ACC112 (cell line): ENCODE measurements around the gene ATG5.

Experiments used
- H2AFZ ChIP-seq: fragments of 200-600 bp; sonication (generic); one replicate; pipeline ENCODE4 v1.6.0; 2017; ENCODE audit warnings: antibody characterized with exemption, low read length; ENCODE audit not compliant: unreplicated experiment
- H3K27ac ChIP-seq: fragments of 200-600 bp; sonication (generic); 2 replicates; pipeline ENCODE4 v1.5.1; 2014; ENCODE audit warnings: low read depth, mild to moderate bottlenecking, antibody characterized with exemption, low read length, moderate library complexity
- H3K27me3 ChIP-seq: fragments of 200-600 bp; sonication (generic); 2 replicates; pipeline ENCODE4 v1.6.1; 2014; ENCODE audit warnings: mild to moderate bottlenecking, antibody characterized with exemption, low read length, moderate library complexity, mixed read lengths; ENCODE audit not compliant: insufficient read depth
- H3K36me3 ChIP-seq: fragments of 200-600 bp; sonication (generic); 2 replicates; pipeline ENCODE4 v1.6.1; 2016; ENCODE audit warnings: mild to moderate bottlenecking, antibody characterized with exemption, low read length, moderate library complexity, mixed read lengths; ENCODE audit not compliant: insufficient read depth
- H3K4me1 ChIP-seq: fragments of 200-600 bp; sonication (generic); one replicate; pipeline ENCODE4 v1.6.1; 2016; ENCODE audit warnings: low read length, mixed read lengths; ENCODE audit not compliant: insufficient read depth, unreplicated experiment, control insufficient read depth
- H3K4me3 ChIP-seq: fragments of 200-600 bp; sonication (generic); 2 replicates; pipeline ENCODE4 v1.5.1; 2014; ENCODE audit warnings: mild to moderate bottlenecking, low read depth, low read length
- H3K79me2 ChIP-seq: fragments of 200-600 bp; sonication (generic); one replicate; pipeline ENCODE4 v1.6.0; 2016; ENCODE audit warnings: low read length; ENCODE audit not compliant: control insufficient read depth, unreplicated experiment, insufficient read depth

Gene ATG5

DNA sequence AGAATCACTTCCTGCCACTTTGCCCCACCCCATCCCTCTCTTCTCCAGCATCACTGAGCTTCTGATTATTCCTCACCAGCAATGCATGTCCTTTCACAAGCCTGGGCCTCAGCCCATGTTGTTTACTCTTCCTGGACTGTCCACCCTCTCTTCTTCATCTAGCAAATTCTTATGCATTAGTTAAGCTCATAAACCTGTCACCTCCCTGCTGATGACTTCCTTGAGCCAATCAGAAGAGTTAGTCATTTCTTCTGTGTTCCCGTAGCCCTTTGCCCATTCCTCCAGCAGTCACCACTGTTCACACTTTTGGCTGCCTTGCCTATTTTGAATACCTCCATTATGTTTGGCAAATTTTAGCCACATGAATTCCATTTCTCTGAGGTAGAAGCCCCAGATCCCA lies 30.8 kb upstream of the ATG5 start:
- Histone ChIP-seq H3K27ac (no peak overlapping the region), H3K79me2 (no peaks in the 10 kb centered on the region), H3K4me1 (peaks cover 5% of the 10 kb centered on the region), H2AFZ (no peak overlapping the region), H3K27me3 (peaks cover 33% of the 10 kb centered on the region), H3K4me3 (no peak overlapping the region), H3K36me3 (no peaks in the 10 kb centered on the region)

DNA sequence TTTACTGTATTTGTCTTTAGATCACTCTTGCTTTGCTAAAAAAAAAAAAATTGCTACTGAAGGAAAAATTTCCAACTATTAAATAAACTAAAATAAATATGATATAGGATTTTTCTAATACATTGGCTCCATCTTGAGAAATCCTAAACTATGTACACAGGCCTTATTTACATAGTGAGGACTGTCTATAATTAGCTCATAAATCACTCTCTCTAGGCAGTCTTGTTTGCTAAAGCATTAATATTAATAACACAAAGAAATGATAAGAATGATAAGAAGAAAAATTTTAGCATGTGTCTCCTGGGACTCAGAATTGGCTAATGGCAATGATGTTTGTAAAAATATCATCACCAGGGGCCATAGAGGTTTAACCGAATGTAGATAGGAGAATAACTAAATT lies 21.7 kb upstream of the ATG5 start:
- Histone ChIP-seq H3K27ac (no peak overlapping the region), H3K36me3 (no peaks in the 10 kb centered on the region), H3K4me1 (no peaks in the 10 kb centered on the region), H3K79me2 (no peaks in the 10 kb centered on the region), H2AFZ (no peak overlapping the region), H3K4me3 (no peak overlapping the region), H3K27me3 (no peaks in the 10 kb centered on the region)

DNA sequence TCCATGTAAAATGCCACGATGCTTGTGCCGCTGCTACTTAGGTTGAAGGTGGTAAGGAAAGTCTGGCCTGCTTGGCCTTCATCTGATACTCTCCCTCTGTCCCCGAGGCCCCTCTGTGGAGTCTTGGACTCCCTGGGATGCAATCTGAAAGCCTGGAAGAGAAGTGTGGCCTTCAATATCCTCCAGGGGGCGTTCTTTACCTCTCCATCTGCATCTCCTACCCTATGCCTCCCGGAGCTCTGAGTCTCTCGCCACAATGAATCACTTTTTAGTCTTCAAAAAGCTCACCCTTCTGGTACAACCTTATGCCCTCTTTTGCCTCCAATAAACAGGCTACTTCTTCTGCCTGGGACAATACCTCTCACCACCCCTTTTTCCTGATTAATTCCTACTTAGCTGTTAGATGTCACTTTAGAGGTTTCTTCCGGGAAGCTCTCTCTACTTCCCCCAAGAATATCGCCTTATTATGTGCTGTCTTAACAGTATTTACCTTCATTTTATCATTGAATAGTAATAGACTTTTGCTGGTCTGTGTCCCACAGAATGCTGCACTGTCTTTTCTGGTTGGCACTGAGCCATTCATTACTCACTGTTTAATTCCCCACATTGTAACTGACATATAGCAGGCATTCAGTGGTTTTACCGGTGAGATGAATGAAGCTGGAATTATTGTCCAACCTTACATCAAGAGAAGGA lies 13.9 kb upstream of the ATG5 start:
- peak overlapping the region; percentile 82 for H2AFZ ChIP-seq
- no peaks in the 10 kb centered on the region for H3K36me3 ChIP-seq
- no peaks in the 10 kb centered on the region for H3K79me2 ChIP-seq
- no peaks in the 10 kb centered on the region; the same call in 1 of the 2 replicates for H3K27me3 ChIP-seq
- H3K27ac ChIP-seq: peak overlapping the region; percentile 37; the same call in 1 of the 2 replicates
- H3K4me3 ChIP-seq: peak overlapping the region; percentile 46; the same call in 1 of the 2 replicates
- H3K4me1 ChIP-seq: peaks cover 5% of the 10 kb centered on the region

DNA sequence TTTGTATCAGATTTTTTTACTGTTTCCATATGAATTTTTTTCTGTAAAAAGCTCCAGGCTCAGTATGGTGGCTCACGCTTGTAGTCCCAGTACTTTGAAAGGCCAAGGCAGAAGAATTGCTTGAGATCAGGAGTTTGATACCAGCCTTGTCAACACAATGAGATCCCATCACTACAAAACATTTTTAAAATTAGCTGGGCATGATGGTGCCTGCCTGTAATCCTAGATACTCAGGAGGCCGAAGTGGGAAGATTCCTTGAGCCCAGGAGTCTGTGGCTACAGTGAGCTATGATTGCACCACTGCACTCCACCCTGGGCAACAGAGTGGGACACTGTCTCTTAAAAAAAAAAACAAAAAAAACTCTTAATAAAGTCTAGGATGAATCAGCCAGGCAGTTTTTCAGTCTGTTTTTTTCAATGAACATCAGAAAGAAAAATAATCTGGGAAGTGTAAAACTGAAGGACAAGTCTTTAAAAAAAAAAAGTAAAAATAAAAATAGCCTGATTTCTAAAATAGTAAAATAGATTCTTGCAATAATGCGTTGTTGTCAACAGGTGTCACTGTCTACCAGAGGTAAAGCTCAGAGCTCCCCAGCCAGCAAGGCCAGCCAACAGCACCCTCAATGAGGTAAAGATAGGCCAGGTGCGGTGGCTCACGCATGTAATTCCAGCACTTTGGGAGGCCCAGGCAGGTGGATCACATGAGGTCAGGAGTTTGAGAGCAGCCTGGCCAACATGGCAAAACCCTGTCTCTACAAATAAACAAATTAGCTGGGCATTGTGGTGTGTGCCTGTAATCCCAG lies 9.3 kb upstream of the ATG5 start:
- peak overlapping the region; percentile 32 for H2AFZ ChIP-seq
- H3K4me1 ChIP-seq: peaks cover 4% of the 10 kb centered on the region
- no peak overlapping the region for H3K4me3 ChIP-seq
- no peaks in the 10 kb centered on the region for H3K79me2 ChIP-seq
- H3K27me3 ChIP-seq: peaks cover 5% of the 10 kb centered on the region
- H3K27ac ChIP-seq: no peak overlapping the region
- H3K36me3 ChIP-seq: no peaks in the 10 kb centered on the region

DNA sequence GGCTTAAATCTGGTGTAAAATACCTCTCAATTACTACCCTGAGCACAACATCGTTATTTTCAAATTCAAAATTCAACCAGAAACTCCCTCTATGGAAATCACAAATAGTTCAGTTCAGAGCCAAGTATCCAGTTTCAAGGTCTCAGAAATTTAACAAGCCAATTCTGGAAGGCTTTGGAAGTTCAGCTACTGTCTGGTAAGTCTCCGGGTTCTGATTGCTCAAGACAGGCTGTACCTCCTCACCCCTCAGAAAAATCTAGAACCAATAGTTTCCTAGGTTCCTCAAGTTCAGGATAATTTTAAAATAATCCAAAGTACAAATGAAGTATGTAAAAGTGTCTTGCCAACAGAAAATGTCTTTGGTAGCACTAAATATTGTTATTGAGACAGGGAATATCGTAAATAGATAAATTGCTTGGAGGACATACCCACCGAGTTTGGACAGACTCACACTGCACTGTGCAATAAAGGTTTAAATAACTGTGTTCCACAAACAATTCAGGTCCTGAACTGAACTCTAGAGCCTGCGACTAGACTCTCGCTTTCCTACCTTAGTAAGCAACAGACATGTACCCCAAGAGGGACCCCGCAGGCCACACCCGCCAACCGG lies 729 bp downstream of the ATG5 start:
- 0 out of 2 replicates have a peak, but pooled peaks cover 3% of the 10 kb centered on the region for H3K27me3 ChIP-seq
- peaks cover 8% of the 10 kb centered on the region for H3K4me1 ChIP-seq
- peaks cover 49% of the 10 kb centered on the region for H3K79me2 ChIP-seq
- H2AFZ ChIP-seq: peak overlapping the region; percentile 92
- H3K4me3 ChIP-seq: peak overlapping the region; percentile 94
- H3K36me3 ChIP-seq: no peaks in the 10 kb centered on the region
- peak overlapping the region; percentile 78 for H3K27ac ChIP-seq

DNA sequence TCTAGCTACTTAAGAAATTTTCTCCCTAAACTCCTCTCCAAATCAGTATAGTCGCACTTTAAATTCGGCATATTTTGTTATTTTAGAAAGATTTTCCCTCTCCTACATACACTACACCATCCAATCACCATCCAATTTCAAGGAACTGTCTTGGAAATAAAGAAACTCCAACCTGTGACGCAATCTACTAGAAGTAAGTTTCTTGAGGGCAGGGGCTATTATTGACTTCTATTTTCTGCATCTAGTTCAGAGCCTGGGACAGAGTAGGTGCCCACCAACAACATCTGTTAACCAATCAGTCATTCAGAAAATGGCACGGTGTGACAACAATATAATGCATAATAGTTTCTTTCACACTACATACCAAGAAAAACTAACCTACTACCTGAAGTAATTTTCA lies 3.6 kb downstream of the ATG5 start:
- peaks cover 11% of the 10 kb centered on the region for H3K4me1 ChIP-seq
- H3K27me3 ChIP-seq: no peaks in the 10 kb centered on the region
- no peak overlapping the region for H3K4me3 ChIP-seq
- no peaks in the 10 kb centered on the region for H3K36me3 ChIP-seq
- no peak overlapping the region for H3K27ac ChIP-seq
- H3K79me2 ChIP-seq: peaks cover 73% of the 10 kb centered on the region
- no peak overlapping the region for H2AFZ ChIP-seq

DNA sequence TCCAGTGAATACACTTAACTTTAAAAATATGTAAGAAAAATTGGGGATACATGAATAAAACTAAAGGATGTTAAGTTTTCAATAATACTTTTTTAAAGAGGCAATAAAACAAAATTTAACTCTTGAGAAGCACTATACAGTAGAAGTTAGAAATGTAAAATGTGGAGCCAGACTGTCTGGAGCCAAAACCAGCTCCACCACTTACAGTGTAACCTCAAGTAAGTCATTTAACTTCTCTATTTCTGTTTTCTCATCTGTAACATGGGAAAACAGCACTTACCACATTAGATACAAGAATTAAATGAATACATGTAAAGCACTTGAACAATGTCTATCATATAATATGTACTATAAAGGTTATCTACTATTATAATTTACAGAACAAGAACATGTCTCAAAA lies 6.7 kb downstream of the ATG5 start:
- Histone ChIP-seq H3K79me2 (peaks cover 67% of the 10 kb centered on the region), H2AFZ (no peak overlapping the region), H3K4me3 (no peak overlapping the region), H3K36me3 (no peaks in the 10 kb centered on the region), H3K27ac (no peak overlapping the region), H3K27me3 (no peaks in the 10 kb centered on the region), H3K4me1 (peaks cover 12% of the 10 kb centered on the region)

DNA sequence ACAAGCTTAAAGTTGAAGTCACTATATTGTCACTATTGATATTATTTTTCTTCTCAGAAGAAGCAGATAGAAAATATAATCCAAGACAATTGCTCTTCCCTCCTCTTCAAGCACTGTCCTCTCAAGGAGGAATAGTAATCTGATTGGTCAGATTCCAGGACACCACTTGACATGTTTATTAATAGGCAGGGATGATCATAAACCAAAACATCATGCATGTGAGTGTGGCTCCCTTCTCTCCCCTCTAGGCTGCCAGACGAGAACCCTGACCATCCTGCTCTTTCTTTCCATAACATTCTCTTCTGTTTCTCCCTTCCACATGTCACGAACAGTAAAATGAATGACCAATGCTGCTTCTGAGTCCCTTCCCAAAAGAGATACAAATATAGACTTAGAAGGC lies 7.5 kb downstream of the ATG5 start:
- no peaks in the 10 kb centered on the region for H3K36me3 ChIP-seq
- peaks cover 65% of the 10 kb centered on the region for H3K79me2 ChIP-seq
- no peak overlapping the region for H3K27ac ChIP-seq
- peaks cover 11% of the 10 kb centered on the region for H3K4me1 ChIP-seq
- no peak overlapping the region for H3K4me3 ChIP-seq
- no peaks in the 10 kb centered on the region for H3K27me3 ChIP-seq
- no peak overlapping the region for H2AFZ ChIP-seq

DNA sequence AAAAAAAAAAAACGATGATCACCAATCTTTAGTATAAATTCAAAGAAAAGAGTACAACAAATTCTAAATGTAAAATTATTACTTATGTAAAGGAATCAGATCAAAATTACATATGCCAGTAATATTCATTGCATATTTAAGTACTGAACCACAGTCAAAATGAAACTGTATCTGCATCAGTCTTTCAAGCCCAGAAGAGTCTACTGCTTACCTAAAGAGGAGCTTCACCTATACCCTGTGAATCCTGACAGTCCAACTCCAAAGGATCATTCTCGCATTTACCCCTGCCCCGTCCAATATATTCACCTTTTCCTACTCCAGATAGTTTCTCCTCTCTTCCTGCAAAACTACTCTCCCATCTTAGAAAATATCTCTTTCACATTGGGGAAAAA lies 9.2 kb downstream of the ATG5 start:
- no peak overlapping the region for H3K27ac ChIP-seq
- H3K4me1 ChIP-seq: peaks cover 15% of the 10 kb centered on the region
- H3K79me2 ChIP-seq: peaks cover 65% of the 10 kb centered on the region
- H3K4me3 ChIP-seq: no peak overlapping the region
- no peaks in the 10 kb centered on the region for H3K27me3 ChIP-seq
- no peaks in the 10 kb centered on the region for H3K36me3 ChIP-seq
- no peak overlapping the region for H2AFZ ChIP-seq

DNA sequence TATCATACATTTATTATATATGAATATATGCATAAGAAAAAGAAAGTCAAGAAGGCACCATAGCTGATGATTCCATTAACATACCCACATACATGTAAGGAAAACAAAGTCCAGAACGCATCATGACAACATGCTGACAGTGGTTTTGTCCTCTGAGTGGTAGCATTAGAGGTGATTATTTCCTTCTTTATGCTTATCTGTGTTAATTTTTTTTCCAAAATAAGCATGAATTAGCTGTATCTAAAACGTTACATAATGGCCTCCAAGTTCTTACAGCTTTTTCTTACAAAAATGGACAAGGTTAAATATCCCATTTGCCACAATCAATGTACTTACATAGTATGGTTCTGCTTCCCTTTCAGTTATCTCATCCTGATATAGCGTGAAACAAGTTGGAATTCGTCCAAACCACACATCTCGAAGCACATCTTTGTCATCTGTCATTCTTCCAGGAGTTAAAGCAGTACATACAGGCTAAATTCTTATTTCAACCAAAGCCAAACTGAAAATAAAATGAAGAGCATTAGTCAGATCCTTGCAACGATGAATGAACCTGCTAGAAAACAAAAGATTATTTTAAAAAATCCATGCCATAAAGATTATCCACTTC lies 9.7 kb downstream of the ATG5 start:
- Histone ChIP-seq H3K27ac (no peak overlapping the region), H3K36me3 (no peaks in the 10 kb centered on the region), H3K27me3 (no peaks in the 10 kb centered on the region), H3K4me1 (peaks cover 20% of the 10 kb centered on the region), H3K79me2 (peaks cover 66% of the 10 kb centered on the region), H2AFZ (no peak overlapping the region), H3K4me3 (no peak overlapping the region)
